PC-9 (cell line): ENCODE results near the gene FAM169A.

Source experiments
- EZH2 ChIP-seq: fragments of 200-600 bp; sonication (generic); IDR thresholded peaks from 2 replicates; pipeline ENCODE4 v1.8.0; 2017; ENCODE audit warnings: antibody characterized with exemption, low read depth
- TF ChIP-seq, protein P1 (sequence below): fragments of 200-600 bp; sonication (generic); conservative IDR thresholded peaks from 2 replicates; pipeline ENCODE4 v1.6.1; 2017; ENCODE audit warnings: mixed run types, antibody characterized with exemption, mild to moderate bottlenecking, moderate library complexity

DNA sequence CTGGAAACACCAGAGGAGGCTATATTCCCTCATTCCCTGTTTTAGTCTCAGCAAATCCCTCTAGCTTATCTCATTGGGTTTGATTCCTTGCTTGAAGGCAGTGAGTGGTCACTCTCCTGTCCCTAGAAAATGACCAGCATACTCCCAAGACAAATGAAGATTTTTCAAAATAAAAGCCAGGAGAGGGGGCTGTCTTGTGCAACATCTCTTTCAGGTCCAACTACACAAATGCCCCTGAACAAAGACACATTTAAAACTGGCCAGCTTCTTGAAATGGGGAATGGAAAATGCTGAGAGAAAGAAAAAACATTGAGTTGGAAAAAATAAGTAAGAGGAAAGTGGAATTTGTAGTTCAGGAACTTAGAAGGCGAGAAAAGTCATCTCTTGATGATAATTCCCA, 49.3 kb upstream of the FAM169A start:
- TF ChIP-seq, protein P1, sequence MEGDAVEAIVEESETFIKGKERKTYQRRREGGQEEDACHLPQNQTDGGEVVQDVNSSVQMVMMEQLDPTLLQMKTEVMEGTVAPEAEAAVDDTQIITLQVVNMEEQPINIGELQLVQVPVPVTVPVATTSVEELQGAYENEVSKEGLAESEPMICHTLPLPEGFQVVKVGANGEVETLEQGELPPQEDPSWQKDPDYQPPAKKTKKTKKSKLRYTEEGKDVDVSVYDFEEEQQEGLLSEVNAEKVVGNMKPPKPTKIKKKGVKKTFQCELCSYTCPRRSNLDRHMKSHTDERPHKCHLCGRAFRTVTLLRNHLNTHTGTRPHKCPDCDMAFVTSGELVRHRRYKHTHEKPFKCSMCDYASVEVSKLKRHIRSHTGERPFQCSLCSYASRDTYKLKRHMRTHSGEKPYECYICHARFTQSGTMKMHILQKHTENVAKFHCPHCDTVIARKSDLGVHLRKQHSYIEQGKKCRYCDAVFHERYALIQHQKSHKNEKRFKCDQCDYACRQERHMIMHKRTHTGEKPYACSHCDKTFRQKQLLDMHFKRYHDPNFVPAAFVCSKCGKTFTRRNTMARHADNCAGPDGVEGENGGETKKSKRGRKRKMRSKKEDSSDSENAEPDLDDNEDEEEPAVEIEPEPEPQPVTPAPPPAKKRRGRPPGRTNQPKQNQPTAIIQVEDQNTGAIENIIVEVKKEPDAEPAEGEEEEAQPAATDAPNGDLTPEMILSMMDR: no peak
- no peak for TF ChIP-seq EZH2
